Activated T-helper 1 cell treated with anti-CD3 and anti-CD28 coated beads, Interleukin-2, amount 50 U/mL, for 16 hours (primary cell): ENCODE measurements around the gene PTPRF.

ENCODE experiments used
- DNase-seq, 2 donors: peaks; one replicate each; pipeline ENCODE4 v3.0.0-alpha.2; 2020; ENCODE audit warnings: low read depth in 1 of 2, low spot score in 1 of 2

PTPRF gene

GRCh38 chr1:43577655-43578542 lies 47.2 kb downstream of the PTPRF start:
- DNase-seq, result no peak

DNA sequence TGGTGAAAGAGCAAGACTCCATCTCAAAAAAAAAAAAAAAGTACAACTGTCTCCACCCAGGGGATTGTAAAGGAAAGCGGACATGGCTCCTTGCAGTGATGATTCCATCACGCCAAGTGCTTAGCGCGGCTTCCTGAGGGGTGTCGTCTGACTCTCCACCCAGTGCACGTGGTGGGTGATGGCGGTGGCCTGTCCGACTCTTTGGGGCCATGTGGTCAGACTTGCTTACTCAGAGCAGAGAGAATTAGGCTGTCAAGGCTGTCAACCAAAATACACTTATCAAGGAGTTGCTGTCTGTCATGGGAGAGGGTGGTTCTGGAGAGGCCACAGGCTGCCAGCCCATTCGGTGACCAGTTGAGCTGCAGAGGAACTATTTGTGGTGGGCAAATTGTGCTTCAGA lies 49.4 kb downstream of the PTPRF start:
- DNase-seq, result no peak

DNA sequence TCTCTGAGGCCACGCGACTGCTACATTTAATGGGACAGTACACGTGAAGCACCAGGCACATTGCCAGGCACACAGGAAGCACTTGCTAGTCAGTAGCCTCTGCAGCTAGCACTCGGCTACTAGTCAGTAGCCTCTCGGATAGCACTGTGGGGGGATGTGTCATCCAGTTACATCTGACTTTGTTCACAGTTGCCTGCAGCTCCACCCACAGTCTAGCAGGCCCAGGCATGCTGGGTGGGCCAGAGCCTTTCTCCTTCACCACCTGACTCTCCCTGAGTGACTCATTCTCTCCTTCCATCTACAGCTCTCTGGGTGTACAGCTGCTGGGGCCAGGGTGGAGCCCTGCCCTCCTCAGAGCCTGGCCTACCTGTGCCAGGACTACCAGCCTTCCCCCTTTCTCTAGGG lies 51.5 kb downstream of the PTPRF start:
- DNase-seq, result no peak

- no peak for DNase-seq
Observed at GRCh38 chr1:43583058-43583457, 52.4 kb downstream of the PTPRF start.

GRCh38 chr1:43584204-43584603 lies 53.5 kb downstream of the PTPRF start:
- no peak for DNase-seq

- no peak for DNase-seq
Observed at GRCh38 chr1:43585557-43585956, 54.9 kb downstream of the PTPRF start.

DNA sequence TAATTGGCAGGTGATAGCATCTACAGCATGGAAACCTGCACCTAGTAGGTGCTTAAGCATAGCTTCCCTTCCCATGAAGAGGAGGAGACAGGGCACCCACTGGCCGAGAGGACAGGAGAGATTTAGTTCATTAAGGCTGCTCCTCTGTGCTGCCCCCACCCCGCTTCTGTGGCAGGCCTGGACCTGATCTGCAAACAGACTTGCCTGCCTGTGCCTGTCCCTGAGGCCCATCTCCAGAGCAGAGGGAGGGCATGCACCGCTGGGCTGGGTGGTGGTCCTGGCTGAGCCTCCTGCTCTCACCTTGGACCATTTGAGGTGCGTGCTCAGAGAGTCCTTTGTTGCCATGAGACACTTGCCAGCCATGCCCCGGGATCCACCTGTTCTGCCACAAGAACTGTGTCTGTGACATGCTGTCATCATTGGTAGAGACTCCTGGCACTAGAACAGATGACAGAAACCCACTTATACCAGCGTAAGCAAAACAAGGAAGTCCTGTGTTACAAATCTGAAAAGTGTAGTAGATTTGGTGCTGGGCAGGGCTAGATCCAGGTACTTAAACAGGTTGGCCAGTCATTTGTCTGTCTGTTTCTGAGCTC lies 55.6 kb downstream of the PTPRF start:
- DNase-seq, result no peak

DNA sequence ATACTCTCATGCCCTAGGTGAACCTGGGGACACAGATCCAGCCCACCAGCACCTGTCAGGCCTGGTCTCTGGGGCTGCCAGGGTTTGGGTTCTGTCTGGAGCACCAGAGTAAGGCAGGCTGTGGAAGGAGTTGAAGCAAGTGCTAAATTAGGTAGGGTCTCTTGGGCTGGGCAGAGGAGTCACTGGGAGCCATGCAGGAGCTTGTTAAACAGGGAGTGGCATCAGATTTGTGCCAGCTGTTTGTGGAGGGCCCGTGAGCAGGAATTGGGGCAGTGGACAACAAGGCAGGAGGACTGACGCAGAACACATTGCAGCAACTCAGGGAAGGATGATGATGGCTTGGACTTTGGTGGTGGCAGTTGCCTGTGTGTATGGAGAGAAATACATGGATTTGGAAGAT lies 56.3 kb downstream of the PTPRF start:
- DNase-seq, result no peak

DNA sequence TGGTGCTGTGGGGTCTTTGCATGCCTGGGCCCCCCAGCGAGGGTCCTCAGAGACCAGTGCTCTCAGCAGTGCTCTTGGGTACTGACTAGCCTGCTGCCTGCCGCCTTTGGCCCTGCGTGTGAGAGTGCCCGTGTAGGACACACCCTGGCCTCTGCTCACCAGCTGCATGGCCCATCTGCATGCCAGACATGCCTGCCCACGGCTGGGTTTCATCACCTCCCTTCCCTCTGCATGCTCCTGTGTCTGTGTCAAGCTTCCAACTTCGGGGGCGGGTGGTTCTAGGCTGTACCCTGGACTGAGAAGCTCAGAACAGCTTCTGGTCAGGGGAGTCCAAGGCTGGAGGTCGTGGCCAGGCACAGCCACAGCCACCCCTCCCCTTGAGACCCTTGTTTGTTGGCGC lies 56.9 kb downstream of the PTPRF start:
- no peak for DNase-seq

- DNase-seq, result no peak
Observed at GRCh38 chr1:43588592-43588991, 57.9 kb downstream of the PTPRF start.

DNA sequence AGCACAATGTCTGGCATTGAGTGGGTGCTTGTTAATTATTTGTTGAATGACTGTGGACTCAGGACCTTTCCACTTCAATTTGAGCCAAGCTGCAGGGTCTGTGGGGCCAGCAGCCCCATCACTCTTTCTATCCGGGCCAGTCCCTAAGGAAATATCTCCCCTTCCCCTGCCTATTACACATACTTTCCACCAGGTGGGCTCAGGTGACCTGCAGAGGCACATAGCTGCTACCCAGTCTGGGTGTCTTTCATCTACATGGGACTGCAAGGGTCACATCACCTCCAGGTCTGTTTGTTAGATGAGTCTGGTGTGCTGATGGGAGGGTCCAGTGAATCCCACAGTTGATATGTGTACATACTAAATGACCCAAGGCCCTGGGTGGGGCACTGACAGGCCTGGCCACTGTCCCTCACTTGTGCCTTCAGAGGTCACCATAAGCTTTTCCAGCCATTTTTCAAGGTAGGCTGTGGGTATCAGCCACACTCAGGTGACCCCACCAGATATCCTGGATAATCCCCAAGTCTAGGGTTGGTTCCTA lies 59.8 kb downstream of the PTPRF start:
- DNase-seq, result no peak

GRCh38 chr1:43591181-43591580 lies 60.5 kb downstream of the PTPRF start:
- no peak for DNase-seq

- DNase-seq, result no peak
Observed at GRCh38 chr1:43592051-43592665, 61.5 kb downstream of the PTPRF start.

- no peak for DNase-seq
Observed at GRCh38 chr1:43592974-43593683, 62.4 kb downstream of the PTPRF start.

GRCh38 chr1:43596579-43596978 lies 65.9 kb downstream of the PTPRF start:
- no peak for DNase-seq

GRCh38 chr1:43597028-43597427 lies 66.3 kb downstream of the PTPRF start:
- DNase-seq, result no peak

DNA sequence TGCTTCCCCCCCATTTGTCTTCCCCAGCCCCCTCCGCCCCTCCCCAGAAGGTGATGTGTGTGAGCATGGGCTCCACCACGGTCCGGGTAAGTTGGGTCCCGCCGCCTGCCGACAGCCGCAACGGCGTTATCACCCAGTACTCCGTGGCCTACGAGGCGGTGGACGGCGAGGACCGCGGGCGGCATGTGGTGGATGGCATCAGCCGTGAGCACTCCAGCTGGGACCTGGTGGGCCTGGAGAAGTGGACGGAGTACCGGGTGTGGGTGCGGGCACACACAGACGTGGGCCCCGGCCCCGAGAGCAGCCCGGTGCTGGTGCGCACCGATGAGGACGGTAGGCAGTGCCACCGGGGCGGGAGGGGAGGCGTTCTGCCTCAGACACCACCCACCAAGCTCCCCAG lies 67.0 kb downstream of the PTPRF start:
- no peak for DNase-seq

DNA sequence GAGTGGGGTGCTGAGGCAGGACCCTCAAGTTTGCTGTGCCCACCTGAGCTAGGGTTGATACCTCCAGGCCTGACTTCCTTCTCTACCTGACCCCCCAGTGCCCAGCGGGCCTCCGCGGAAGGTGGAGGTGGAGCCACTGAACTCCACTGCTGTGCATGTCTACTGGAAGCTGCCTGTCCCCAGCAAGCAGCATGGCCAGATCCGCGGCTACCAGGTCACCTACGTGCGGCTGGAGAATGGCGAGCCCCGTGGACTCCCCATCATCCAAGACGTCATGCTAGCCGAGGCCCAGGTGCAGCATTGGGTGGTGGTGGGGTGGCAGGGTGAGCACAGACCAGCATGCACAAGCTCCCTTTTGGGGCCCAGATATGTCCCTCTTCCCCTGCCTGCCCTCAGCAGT lies 67.9 kb downstream of the PTPRF start:
- no peak for DNase-seq

- DNase-seq, result no peak
Observed at GRCh38 chr1:43600033-43601020, 69.6 kb downstream of the PTPRF start.

DNA sequence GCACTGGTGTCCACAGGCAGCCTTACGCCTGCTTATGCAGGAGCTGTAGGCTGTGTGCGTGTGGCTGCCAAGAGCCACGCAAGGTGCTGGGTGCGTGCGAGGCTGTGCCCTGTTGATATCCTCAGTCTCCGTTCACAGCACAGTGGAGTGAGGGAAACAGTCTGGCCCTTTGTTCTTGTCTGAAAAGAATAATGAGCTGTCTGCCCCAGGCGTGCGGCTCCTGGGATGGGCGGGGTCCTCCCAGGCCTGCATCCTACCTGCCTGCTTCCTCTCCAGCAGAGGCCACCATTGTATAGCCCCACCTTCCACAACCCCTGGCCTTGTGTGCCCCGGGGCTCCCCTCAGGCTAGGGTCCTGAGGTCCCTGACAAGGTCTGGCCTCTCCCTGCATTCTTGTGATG lies 72.3 kb downstream of the PTPRF start:
- DNase-seq, result no peak
